Peyer's patch (tissue), 4 donors: ENCODE data around the gene ACAP2. TPM values are rescaled to one million over a fixed set of nuclear protein-coding genes. Genes with fewer than 3 reads are reported as not detected.

Source experiments
- DNase-seq, 3 donors: peaks; one replicate each; pipeline ENCODE4 v3.0.0-alpha.2; 2017 to 2019
- H3K27ac ChIP-seq, 4 donors: fragments of 200-600 bp; sonication (generic); one replicate each; pipeline ENCODE4 v1.5.1; 2016 to 2019
- H3K27me3 ChIP-seq, 2 donors: fragments of 200-600 bp; sonication (generic); one replicate each; pipeline ENCODE4 v1.5.1; 2019
- H3K36me3 ChIP-seq, 3 donors: fragments of 200-600 bp; sonication (generic); one replicate each; pipeline ENCODE4 v1.5.1; 2016 to 2019
- H3K4me1 ChIP-seq, 4 donors: fragments of 200-600 bp; sonication (generic); one replicate each; pipeline ENCODE4 v1.5.1; 2016 to 2019
- H3K4me3 ChIP-seq, 4 donors: fragments of 200-600 bp; sonication (generic); 1 replicate in 3 of 4; 2 replicates in 1 of 4; pipeline ENCODE4 v1.5.1; 2016 to 2019; ENCODE audit warnings: mild to moderate bottlenecking in 1 of 4
- H3K9me3 ChIP-seq, 4 donors: fragments of 200-600 bp; sonication (generic); one replicate each; pipeline ENCODE4 v1.5.1; 2016 to 2019; ENCODE audit warnings: mild to moderate bottlenecking in 1 of 4
- POLR2A ChIP-seq, 2 donors: fragments of 450-650 bp; IDR thresholded peaks; one replicate each; pipeline ENCODE4 v1.5.1; 2017; ENCODE audit warnings: antibody characterized with exemption in 2 of 2, mild to moderate bottlenecking in 2 of 2, moderate library complexity in 2 of 2
- total RNA-seq, 4 donors: library from RNA; depleted of rRNA; stranded (reverse); fragments of >200 nt; gene quantifications; one replicate each; pipeline ENCODE4 v1.1.0, GENCODE V29; 2016
- TF ChIP-seq, protein P1 (sequence below), 6 experiments: fragments of 450-650 bp in 4 of 6; fragments of 200-600 bp in 2 of 6; sonication (generic) in 1 of 6; IDR thresholded peaks; one replicate each; pipeline ENCODE4 v1.5.1; 2017 to 2019; ENCODE audit warnings: antibody characterized with exemption in 6 of 6, mild to moderate bottlenecking in 3 of 6, moderate library complexity in 1 of 6

ACAP2 gene
- total RNA-seq, 4 donors from 2014 or later: 63.7 to 96.6 (median 65.9) TPM

DNA sequence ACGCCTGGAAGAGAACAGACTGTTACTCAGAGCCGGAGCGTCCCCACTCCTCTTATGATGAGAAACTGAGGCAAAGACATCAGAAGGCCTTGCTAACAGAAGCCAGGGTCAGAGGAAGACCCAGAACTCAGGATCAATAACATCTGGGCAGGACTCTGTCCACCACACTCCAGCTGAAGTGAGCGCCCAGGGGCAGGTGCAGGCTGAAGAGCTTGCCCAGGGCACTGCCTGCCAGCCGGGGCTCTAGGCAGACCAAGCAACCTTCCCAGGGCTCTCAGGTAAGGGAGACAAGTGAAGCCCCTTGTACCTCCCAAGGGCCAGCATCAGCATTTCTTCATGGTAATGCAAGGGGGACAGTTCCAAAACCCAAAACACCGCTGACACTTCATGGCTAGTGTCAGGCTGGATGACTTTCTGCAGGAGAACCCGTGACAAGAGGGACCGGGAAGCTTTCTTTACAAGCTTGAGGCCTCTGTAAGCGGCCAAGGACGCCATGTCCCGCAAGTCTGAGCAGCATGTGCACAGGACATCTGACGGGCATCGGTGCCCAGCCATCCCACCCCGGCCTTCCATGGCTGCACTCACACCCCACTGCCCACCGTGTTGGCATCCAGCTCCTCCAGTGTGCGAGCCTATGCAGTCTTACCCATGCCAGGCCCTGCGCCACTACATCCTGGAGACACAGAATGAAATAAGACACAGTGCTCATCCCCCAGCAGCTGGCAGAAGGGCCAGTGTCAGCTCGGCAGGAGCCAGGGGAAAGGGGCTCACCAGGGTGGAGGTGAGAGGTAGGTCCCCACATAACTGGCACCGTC is 186.0 kb downstream of the ACAP2 start:
- TF ChIP-seq, protein P1, sequence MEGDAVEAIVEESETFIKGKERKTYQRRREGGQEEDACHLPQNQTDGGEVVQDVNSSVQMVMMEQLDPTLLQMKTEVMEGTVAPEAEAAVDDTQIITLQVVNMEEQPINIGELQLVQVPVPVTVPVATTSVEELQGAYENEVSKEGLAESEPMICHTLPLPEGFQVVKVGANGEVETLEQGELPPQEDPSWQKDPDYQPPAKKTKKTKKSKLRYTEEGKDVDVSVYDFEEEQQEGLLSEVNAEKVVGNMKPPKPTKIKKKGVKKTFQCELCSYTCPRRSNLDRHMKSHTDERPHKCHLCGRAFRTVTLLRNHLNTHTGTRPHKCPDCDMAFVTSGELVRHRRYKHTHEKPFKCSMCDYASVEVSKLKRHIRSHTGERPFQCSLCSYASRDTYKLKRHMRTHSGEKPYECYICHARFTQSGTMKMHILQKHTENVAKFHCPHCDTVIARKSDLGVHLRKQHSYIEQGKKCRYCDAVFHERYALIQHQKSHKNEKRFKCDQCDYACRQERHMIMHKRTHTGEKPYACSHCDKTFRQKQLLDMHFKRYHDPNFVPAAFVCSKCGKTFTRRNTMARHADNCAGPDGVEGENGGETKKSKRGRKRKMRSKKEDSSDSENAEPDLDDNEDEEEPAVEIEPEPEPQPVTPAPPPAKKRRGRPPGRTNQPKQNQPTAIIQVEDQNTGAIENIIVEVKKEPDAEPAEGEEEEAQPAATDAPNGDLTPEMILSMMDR (IDR thresholded peaks at IDR 0.05): no peak
- no peak for TF ChIP-seq POLR2A (IDR thresholded peaks at IDR 0.05)
- H3K27me3 ChIP-seq: no peaks in the 10 kb centered on the region
- peak overlapping the region in 1 of 4 donors; percentile 84 for H3K27ac ChIP-seq
- H3K4me3 ChIP-seq: no peak overlapping the region
- peak in 1 of 3 donors; percentile 41 for DNase-seq
- no peaks in the 10 kb centered on the region for H3K9me3 ChIP-seq
- H3K4me1 ChIP-seq: peaks cover 0 to 23% (median 11%) of the 10 kb centered on the region in 4 donors
- no peaks in the 10 kb centered on the region for H3K36me3 ChIP-seq

DNA sequence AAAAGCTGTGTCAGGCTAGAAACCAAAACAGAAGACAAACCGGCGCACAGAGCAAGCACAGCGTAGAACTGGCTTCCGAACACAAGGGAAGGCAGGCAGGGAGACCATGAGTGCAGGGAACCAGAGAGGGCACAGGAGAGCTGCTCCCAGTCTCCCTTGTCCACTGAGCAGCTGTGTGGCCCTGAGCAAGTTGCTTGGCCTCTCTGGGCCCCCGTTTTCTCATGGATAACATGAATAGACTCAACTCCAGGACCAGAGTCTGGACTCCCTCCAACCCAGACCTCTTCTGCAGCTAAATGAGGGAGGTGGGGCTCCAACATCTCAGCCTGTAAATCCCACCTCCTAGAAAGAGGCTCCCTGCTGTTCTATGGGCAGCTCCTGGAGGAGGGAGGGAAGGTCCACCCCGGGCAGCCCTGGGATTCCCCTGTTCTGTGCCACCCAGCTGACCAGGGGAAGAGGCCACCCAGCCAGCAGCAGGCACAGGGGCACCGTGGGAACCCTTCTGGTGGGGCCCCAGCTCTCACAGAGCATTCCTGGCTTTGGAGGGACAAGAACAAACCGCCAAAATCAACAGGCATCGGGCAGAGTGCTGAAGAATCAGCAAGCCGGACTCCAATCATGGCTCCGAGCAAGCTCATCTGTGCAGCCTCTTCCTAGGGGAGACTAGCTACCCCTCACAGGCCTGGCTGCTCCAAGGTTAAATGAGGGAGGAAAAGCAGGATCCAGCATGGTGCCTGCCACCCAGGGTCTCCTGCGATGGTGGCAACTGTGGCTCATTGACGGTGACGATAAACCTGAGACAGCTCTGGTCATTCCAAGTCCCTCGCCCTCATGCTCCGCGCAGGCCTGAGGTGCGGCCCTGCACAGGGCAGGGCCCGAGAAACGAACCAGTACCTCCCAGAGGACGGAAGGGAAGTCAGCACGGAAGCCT is 187.0 kb downstream of the ACAP2 start:
- peaks cover 0 to 21% (median 9%) of the 10 kb centered on the region in 4 donors for H3K4me1 ChIP-seq

DNA sequence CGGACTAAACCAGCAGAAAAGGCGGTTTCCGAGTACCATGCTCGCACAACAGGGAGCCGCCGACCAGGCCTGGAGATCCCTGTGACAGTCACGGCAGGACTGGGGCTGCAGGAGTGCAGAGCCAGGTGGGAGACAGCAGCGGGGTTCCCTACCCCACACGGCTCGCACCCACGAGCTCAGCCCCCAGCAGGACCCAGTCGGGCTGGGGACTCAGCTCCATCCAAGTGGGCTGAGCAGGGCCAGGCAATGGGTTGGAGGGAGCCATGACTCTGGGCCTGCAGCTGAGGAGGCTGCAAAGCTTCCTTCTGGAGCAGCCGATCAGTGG is 187.7 kb downstream of the ACAP2 start:
- Histone ChIP-seq H3K9me3 (no peaks in the 10 kb centered on the region), H3K4me1 (peaks cover 0 to 15% (median 7%) of the 10 kb centered on the region in 4 donors)
- DNase-seq: peak in 1 of 3 donors; percentile 34

More for the DNA sequence above, 187.0 kb downstream of the ACAP2 start:
- no peak overlapping the region for H3K4me3 ChIP-seq
- peak in 1 of 3 donors; percentile 30 for DNase-seq
- H3K36me3 ChIP-seq: no peaks in the 10 kb centered on the region
- TF ChIP-seq POLR2A (IDR thresholded peaks at IDR 0.05): no peak
- TF ChIP-seq, protein P1 (IDR thresholded peaks at IDR 0.05): no peak
- no peaks in the 10 kb centered on the region for H3K27me3 ChIP-seq
- no peaks in the 10 kb centered on the region for H3K9me3 ChIP-seq
- no peak overlapping the region for H3K27ac ChIP-seq

DNA sequence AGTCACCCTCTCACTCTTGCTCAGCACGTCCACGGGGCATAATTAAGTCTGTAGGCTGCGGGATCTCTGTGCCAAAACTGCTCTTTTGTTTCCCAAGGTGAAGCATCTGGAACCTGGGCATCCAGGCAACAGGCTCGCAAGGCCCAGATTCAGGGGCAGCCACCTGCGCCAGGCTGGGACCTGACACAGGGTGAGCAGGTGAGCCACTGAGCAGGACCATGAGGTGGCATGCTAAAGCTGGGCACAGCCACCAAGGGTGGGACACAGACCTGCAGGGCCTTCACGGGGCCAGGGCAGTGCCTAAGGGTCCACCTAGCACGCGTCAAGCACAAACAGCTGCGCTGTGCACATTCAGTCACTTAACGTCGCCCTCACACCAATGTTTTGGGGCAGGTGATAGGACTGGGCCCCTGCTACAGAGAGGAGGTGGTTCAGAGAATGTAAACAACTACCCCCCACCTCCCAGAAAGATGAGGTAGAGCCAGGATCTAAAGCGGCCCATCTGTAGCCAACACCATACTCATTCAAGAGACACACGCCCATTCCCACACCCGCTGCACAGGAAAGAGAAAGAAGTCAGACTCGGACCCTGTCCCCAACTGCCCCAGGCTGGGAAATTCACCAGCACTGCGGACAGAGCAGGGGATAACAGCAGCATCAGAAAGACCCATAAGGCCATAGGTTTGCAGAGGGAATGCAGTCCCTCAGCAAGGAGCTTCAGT is 188.2 kb downstream of the ACAP2 start:
- TF ChIP-seq, protein P1 (IDR thresholded peaks at IDR 0.05): no peak
- TF ChIP-seq POLR2A (IDR thresholded peaks at IDR 0.05): no peak
- no peaks in the 10 kb centered on the region for H3K9me3 ChIP-seq
- DNase-seq: peak in 1 of 3 donors; percentile 43
- H3K36me3 ChIP-seq: no peaks in the 10 kb centered on the region
- peaks cover 0 to 14% (median 7%) of the 10 kb centered on the region in 4 donors for H3K4me1 ChIP-seq
- no peak overlapping the region for H3K4me3 ChIP-seq
- H3K27me3 ChIP-seq: no peaks in the 10 kb centered on the region
- H3K27ac ChIP-seq: no peak overlapping the region

More for the DNA sequence above, 187.7 kb downstream of the ACAP2 start:
- Histone ChIP-seq H3K4me3 (no peak overlapping the region), H3K27me3 (no peaks in the 10 kb centered on the region), H3K27ac (no peak overlapping the region), H3K36me3 (no peaks in the 10 kb centered on the region)
- TF ChIP-seq POLR2A (IDR thresholded peaks at IDR 0.05): no peak
- TF ChIP-seq, protein P1 (IDR thresholded peaks at IDR 0.05): no peak

DNA sequence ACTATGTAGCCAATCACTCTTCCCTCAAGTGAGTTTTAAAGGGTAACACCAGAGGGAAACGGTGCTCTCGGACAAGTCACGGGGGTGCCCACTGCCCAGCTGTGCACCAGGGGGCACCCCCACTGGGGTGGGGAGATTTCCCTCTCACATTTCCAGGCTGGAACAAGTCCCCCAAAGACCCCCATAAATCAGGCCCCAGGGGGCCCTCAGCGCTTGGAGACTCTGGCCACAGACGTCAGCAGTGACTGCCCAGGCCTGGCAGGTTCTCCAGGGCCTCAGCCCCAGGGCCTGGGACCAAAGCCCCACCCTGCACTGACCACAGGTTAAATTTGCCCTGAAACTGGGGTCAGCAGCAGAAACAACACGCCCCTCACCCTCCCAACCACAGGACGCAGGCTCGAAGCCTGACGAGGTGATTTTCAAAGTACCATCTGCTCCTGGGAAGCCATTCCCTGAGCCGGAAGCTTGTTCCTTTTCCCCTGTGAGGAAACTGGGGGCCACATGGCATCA is 188.8 kb downstream of the ACAP2 start:
- TF ChIP-seq, protein P1 (IDR thresholded peaks at IDR 0.05): no peak
- TF ChIP-seq POLR2A (IDR thresholded peaks at IDR 0.05): no peak
- Histone ChIP-seq H3K9me3 (no peaks in the 10 kb centered on the region), H3K4me3 (no peak overlapping the region), H3K27me3 (no peaks in the 10 kb centered on the region), H3K4me1 (peaks cover 0 to 8% (median 4%) of the 10 kb centered on the region in 4 donors), H3K36me3 (no peaks in the 10 kb centered on the region), H3K27ac (no peak overlapping the region)
- peak in 1 of 3 donors; percentile 37 for DNase-seq
